Upper lobe of left lung (tissue), 4 donors: ENCODE measurements around the gene NASP.

Source experiments
- POLR2A ChIP-seq, 4 donors: fragments of 450-650 bp; IDR thresholded peaks; one replicate each; pipeline ENCODE4 v1.5.1; 2016 to 2017; ENCODE audit warnings: antibody characterized with exemption in 4 of 4, mild to moderate bottlenecking in 2 of 4
- POLR2AphosphoS5 ChIP-seq, 2 donors: sonication (generic); formaldehyde crosslinking; IDR thresholded peaks; one replicate each; pipeline ENCODE4 v1.5.1; 2017; ENCODE audit warnings: antibody characterized with exemption in 2 of 2
- TF ChIP-seq, protein P1 (sequence below), 6 experiments: fragments of 450-650 bp in 4 of 6; fragments of 200-600 bp in 2 of 6; sonication (generic) in 2 of 6; IDR thresholded peaks; one replicate each; pipeline ENCODE4 v1.5.1; 2016 to 2019; ENCODE audit warnings: antibody characterized with exemption in 6 of 6

DNA sequence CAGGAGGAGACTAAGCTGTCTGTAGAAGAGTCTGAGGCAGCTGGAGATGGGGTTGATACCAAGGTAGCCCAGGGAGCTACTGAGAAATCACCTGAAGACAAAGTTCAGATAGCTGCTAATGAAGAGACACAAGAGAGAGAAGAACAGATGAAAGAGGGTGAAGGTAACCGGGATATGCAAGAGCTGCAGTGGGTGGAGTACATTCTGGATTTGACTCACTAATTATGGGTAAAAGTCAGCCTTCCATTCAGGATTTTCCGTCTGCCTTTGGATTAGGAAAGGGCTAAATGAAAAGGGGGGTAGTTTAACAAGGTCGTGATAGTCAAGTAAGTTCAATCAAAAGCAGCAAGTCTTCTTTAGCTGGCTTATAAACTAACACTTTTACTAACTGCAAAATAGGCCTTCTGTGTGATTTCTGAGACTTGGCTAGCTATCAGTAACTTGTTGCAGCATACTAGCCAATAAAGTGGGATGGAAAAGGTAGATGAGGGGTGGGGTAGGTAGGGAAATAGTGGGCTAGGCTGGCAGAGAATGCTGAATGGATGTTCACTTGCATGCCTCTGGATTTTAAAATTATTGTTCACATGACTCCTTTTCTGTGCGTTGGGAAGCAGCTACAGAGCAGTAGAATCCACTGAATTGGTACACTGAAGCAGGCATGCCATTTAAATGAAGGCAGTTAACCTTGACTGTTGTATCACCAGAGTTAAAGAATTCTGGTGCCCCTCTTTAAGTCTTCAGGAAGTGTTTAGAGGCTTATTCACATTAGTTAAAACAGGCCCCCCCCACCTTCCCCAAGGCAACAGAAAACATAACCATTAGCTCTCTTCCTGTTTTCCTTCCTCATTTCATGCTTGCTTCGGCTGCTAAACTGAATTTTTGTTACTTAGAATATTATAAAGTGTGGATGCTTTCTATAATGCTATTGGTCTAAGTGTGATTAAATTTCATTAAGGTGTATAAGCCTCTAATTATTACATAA is 24.6 kb downstream of the NASP start:
- TF ChIP-seq, protein P1, sequence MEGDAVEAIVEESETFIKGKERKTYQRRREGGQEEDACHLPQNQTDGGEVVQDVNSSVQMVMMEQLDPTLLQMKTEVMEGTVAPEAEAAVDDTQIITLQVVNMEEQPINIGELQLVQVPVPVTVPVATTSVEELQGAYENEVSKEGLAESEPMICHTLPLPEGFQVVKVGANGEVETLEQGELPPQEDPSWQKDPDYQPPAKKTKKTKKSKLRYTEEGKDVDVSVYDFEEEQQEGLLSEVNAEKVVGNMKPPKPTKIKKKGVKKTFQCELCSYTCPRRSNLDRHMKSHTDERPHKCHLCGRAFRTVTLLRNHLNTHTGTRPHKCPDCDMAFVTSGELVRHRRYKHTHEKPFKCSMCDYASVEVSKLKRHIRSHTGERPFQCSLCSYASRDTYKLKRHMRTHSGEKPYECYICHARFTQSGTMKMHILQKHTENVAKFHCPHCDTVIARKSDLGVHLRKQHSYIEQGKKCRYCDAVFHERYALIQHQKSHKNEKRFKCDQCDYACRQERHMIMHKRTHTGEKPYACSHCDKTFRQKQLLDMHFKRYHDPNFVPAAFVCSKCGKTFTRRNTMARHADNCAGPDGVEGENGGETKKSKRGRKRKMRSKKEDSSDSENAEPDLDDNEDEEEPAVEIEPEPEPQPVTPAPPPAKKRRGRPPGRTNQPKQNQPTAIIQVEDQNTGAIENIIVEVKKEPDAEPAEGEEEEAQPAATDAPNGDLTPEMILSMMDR (IDR thresholded peaks at IDR 0.05), result no peak
- TF ChIP-seq POLR2AphosphoS5 (IDR thresholded peaks at IDR 0.05) (no peak), POLR2A (IDR thresholded peaks at IDR 0.05) (no peak)
